GM15510 (cell line): Measurements from ENCODE around the gene SLC9A7.

ENCODE experiments used
- POLR2A ChIP-seq: IDR thresholded peaks from 3 replicates; pipeline ENCODE4 v1.6.1; 2011; ENCODE audit warnings: borderline replicate concordance; ENCODE audit not compliant: insufficient read length; ENCODE audit errors: extremely low read depth

The SLC9A7 gene

GRCh38 chrX:46617906-46618305 is 141.0 kb downstream of the SLC9A7 start:
- no peak for TF ChIP-seq POLR2A

GRCh38 chrX:46611658-46612362 is 147.1 kb downstream of the SLC9A7 start:
- TF ChIP-seq POLR2A: no peak

DNA sequence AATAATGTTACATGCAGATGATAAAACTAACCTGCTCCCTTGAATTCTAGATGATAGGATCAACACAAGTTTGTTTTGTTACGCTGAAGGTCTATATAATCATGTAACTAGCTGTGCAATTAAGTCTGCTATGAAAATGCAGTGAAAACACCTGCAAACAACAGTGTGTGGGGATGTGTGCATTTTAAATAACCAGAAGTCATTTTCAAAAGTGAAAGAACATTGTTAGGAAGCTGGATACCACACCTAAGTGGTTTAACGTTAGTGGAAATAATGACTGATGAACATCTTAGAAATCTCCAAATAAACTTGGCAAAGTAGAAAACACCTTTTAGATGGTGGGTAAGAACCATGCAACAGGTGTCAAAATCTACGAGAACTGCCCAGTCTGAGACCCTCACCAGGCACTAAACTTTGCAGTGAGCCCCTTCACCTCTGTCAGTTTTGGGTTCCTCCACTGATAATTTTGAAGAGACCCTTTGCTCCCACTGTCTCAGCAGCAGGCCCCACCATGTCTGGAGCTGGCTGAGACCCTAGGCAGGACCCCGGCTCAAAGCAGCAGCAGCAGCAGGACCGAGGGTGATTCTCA is 148.8 kb downstream of the SLC9A7 start:
- no peak for TF ChIP-seq POLR2A

- no peak for TF ChIP-seq POLR2A
Observed at GRCh38 chrX:46607916-46608315, 151.0 kb downstream of the SLC9A7 start.

DNA sequence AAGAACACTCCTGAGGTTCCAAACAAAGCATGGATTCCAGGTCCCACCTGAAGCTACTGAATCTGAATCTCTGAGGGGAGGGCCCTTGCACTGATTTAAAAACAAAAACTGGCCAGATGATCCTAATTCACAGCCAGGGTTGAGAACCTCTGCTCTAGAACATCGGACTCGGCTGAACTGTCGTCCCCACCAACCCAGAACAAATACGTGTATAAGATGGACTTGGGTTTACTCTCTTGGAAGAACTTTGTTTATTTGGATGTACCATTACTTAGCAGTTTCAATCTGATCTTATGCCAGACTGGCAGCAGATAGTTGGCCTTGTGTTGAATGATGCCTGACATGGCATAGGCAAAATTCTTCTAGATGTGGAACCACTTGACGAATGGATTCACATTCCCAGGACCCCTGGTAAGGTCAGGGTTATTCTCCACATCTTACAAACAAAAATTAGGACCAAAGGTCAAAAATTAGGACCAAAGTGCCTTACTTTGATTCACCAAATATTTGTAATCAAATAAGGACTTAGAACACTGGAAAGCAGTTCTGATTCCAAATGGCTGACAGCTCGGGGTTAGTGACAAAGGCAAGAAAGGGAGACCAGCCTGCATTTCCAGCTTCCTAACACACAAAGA is 156.3 kb downstream of the SLC9A7 start:
- no peak for TF ChIP-seq POLR2A

- TF ChIP-seq POLR2A: no peak
Observed at GRCh38 chrX:46601283-46601682, 157.6 kb downstream of the SLC9A7 start.

GRCh38 chrX:46599051-46599560 is 159.8 kb downstream of the SLC9A7 start:
- no peak for TF ChIP-seq POLR2A

DNA sequence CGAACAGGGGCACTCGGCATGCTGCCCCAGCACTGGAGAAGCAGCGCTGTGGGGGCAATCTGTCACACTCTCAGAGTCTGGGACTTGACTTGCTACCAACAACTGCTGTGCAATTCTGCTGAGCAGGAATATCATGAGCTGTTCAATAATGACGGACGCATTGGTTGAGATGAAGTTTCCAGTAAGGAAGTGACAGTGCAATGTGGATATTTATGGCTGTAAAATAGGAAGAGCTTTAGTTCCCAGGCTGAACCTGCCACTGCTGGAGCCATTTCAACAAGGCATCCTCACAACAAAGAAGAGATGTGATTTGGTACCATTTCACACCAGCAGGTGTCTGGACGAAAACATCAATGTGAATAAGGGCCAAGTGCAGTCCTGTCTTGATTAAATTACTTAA is 161.1 kb downstream of the SLC9A7 start:
- TF ChIP-seq POLR2A: no peak

GRCh38 chrX:46597208-46597607 is 161.7 kb downstream of the SLC9A7 start:
- no peak for TF ChIP-seq POLR2A

DNA sequence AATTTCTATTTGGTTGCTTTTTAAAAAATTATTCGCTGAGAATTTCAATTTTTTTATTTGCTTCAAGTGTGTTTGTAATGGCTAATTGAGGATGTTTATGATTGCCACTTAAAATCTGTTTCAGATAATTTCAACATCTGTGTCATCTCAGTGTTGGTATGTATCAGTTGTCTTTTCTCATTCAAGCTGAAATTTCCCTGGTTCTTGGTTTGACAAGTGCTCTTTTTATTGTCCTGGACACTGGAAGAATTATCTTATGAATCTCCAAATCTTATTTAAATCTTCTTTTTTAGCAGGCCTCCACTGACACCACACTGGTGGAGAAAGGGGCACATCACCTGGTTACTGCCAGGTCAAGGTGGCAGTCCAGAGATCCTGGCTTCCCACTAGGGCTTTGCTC is 163.8 kb downstream of the SLC9A7 start:
- TF ChIP-seq POLR2A: no peak

DNA sequence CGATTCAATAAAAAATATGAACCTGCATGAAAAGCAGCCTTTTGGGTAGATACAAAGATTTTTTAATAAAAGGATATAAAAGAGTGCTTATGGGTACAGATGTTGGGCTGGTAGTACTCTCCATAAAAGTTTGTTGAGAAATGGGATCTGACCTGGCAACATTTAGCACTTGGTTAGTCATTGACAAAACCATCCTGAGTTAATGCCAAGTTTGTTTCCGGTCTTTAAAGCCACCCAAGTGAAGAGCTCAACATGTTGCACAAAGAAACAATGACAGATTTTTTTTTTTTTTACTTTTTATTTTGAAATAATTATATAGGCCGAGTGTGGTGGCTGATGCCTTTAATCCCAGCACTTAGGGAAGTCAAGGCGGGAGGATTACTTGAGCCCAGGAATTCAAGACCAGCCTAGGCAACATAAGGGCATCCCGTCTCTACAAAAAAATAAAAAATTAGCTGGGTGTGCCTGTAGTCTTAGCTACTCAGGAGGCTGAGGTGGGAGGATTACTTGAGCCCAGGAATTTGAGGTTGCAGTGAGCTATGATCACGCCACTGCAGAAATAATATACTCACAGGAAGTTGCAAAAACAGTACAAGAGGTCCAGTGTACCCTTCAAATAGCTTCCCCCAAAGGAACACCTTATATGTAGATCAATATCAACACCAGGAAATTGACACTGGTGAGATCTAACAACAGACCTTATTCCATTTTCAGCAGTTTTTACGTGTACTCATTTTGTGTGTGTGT is 168.8 kb downstream of the SLC9A7 start:
- TF ChIP-seq POLR2A: no peak

GRCh38 chrX:46588263-46588662 is 170.7 kb downstream of the SLC9A7 start:
- TF ChIP-seq POLR2A: no peak

DNA sequence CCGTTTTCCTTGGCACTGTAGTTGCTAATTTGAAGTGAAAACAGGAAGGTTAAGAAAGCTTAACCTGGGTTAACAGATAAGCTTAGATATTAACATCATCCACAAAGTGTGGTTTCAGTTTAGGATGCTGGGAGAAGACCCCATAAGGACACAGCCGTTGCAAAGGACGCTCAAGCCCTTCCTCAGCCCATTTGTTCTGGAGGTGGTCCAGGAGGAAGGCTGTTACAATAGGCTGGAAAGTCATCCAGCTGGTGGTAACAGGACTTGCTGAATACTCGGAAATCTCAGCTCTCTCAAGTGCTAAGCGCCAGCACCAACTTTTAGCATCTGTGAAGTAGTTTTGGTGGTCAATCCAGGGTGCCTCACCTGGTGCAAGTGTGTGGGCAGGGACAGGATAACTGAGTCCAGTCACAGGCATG is 171.2 kb downstream of the SLC9A7 start:
- TF ChIP-seq POLR2A: no peak

- TF ChIP-seq POLR2A: no peak
Observed at GRCh38 chrX:46587158-46587557, 171.8 kb downstream of the SLC9A7 start.

DNA sequence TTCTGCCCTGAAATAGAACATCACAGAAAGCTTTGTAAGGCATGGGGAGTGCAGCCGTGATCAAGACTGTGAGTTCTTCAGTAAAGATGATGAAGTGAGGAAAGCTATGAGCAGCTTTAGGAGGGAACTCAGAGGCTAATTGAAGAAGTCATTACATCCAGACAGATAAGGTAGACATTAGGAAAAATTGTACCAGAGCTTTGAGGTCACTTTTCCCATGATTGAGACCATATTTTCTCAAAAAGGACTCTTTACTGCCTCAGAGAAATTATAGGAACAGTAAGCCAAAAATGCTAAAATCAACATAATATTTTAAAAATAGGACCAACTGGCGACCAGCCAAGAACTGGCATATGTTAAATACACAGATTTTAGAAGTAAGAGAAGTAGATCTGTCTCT is 174.2 kb downstream of the SLC9A7 start:
- TF ChIP-seq POLR2A: no peak
